Naive thymus-derived CD4-positive, alpha-beta T cell (primary cell): ENCODE data around the gene CAV2. TPM values are rescaled to one million over a fixed set of nuclear protein-coding genes. Genes with fewer than 3 reads are reported as not detected.
"Not testable (repeated sequence)": the region's sequence is repeated elsewhere in the genome, so short reads cannot be mapped to it uniquely, and the experiment has no call there.

Experiments used
- ATAC-seq: fragments of 150-1000 bp; cut with Tn5 transposase; 2 replicates; pipeline ENCODE4 v1.10.0; 2021; ENCODE audit warnings: mild to moderate bottlenecking, moderate library complexity
- CTCF ChIA-PET: fragments of 350-600 bp; sonication (Branson Sonifier 250); formaldehyde crosslinking; loops from one replicate; lab custom pipeline; 2021; ENCODE audit warnings: antibody characterized with exemption; lab: Charles Lee
- POLR2A ChIA-PET: fragments of 350-600 bp; sonication (Branson Sonifier 250); formaldehyde crosslinking; loops from one replicate; lab custom pipeline; 2021; ENCODE audit warnings: antibody characterized with exemption, inconsistent platforms; lab: Charles Lee
- DNase-seq, 9 donors: peaks; one replicate each; pipeline versions ENCODE4 v3.0.0 to v3.0.0-alpha.2; 2020 to 2022; ENCODE audit warnings: mixed read lengths in 1 of 9
- H3K27ac ChIP-seq: one replicate; pipeline ENCODE4 v1.7.0; 2013; ENCODE audit warnings: mild to moderate bottlenecking, low read depth, low read length, moderate library complexity
- H3K27me3 ChIP-seq, 2 donors: one replicate each; pipeline ENCODE4 v1.7.0; 2013; ENCODE audit warnings: low read length in 2 of 2, mild to moderate bottlenecking in 2 of 2, moderate library complexity in 2 of 2; ENCODE audit not compliant: control insufficient read depth in 2 of 2, insufficient read depth in 2 of 2
- H3K36me3 ChIP-seq, 3 experiments: 1 replicate in 2 of 3; 2 replicates in 1 of 3; pipeline ENCODE4 v1.7.0; 2013; ENCODE audit warnings: low read length in 3 of 3, mild to moderate bottlenecking in 3 of 3, moderate library complexity in 1 of 3; ENCODE audit not compliant: insufficient read depth in 3 of 3, control insufficient read depth in 2 of 3
- H3K4me1 ChIP-seq, 2 donors: one replicate each; pipeline ENCODE4 v1.7.0; 2013; ENCODE audit warnings: low read length in 2 of 2, mild to moderate bottlenecking in 2 of 2, moderate library complexity in 1 of 2; ENCODE audit not compliant: control insufficient read depth in 2 of 2, insufficient read depth in 2 of 2
- H3K4me3 ChIP-seq: 2 replicates; pipeline ENCODE4 v1.7.0; 2013; ENCODE audit warnings: mild to moderate bottlenecking, low read length
- H3K9me3 ChIP-seq, 3 experiments: 1 replicate in 2 of 3; 2 replicates in 1 of 3; pipeline ENCODE4 v1.7.0; 2013; ENCODE audit warnings: low read length in 3 of 3; ENCODE audit not compliant: control insufficient read depth in 2 of 3
- H3K27ac Mint-ChIP-seq, 9 donors: one replicate each; pipeline ENCODE4 v1.8.0; 2020 to 2022; ENCODE audit warnings: mixed read lengths in 9 of 9, mild to moderate bottlenecking in 8 of 9, moderate library complexity in 5 of 9, inconsistent platforms in 2 of 9
- H3K27me3 Mint-ChIP-seq, 5 donors: one replicate each; pipeline ENCODE4 v1.8.0; 2021 to 2022; ENCODE audit warnings: mixed read lengths in 5 of 5, mild to moderate bottlenecking in 1 of 5
- H3K36me3 Mint-ChIP-seq, 5 donors: one replicate each; pipeline ENCODE4 v1.8.0; 2020 to 2022; ENCODE audit warnings: mixed read lengths in 5 of 5, mild to moderate bottlenecking in 3 of 5, inconsistent platforms in 1 of 5
- H3K4me1 Mint-ChIP-seq, 7 donors: one replicate each; pipeline ENCODE4 v1.8.0; 2020 to 2022; ENCODE audit warnings: mixed read lengths in 7 of 7, mild to moderate bottlenecking in 3 of 7, inconsistent platforms in 1 of 7
- H3K4me3 Mint-ChIP-seq, 10 donors: one replicate each; pipeline ENCODE4 v1.8.0; 2020 to 2022; ENCODE audit warnings: mild to moderate bottlenecking in 10 of 10, mixed read lengths in 10 of 10, moderate library complexity in 6 of 10, inconsistent platforms in 2 of 10
- H3K9me3 Mint-ChIP-seq, 11 donors: one replicate each; pipeline ENCODE4 v1.8.0; 2020 to 2022; ENCODE audit warnings: mixed read lengths in 11 of 11, mild to moderate bottlenecking in 4 of 11, inconsistent platforms in 1 of 11, moderate library complexity in 1 of 11
- intact Hi-C, 2 donors: fragments of 100-400 bp; cut with micrococcal nuclease; formaldehyde crosslinking; loops; one replicate each; pipeline ENCODE4 v1.15.1; 2023
- polyA plus RNA-seq, 2 donors: library from polyadenylated mRNA; unstranded; fragments of 300-500 nt; fragmentation: Illumina TruSeq; gene quantifications; one replicate each; pipeline ENCODE4 v1.2.3, GENCODE V29; 2021
- total RNA-seq, 6 experiments: library from RNA in 5 of 6; stranded (reverse) in 5 of 6; gene quantifications; 1 replicate in 5 of 6; 2 replicates in 1 of 6; pipeline ENCODE4 v1.2.3 and lab custom pipeline; 2021 to 2026

The CAV2 gene
- total and polyA plus RNA-seq, 7 experiments from 2014 or later = 0.93 TPM; not detected in 6

DNA sequence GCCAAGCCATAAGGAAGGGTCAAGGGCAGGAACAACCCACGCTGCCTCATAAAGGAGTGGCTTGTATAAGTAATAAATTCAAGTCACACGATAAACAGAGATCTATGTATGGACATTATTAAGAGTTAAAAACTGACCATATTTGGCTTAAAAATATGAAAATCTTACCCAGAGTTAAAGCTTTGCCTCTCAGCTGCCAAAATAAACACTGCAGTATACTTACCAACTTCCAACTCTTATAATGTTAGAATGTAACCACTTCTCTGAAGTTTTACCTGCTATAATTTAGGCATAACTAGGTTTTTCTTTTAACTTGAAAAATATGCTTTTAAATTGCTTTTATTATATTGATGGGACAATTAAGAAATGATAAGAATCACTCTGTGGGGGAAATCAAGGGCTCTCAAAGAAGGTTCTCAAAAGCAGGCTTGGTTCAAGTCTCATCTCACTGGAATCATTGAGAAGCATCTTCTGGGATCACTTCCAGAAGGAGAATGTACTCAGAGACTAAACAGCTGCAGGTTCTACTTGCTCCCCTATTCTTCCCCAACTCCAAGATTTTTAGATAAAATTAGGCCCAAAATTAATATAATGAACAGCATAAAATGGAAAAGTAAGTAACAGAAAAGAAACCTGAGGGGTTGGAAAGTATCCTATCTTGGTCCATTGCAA, 16.1 kb upstream of the CAV2 start:
- Mint-ChIP-seq H3K4me1 (peaks cover 0 to 2% (median 0%) of the 10 kb centered on the region in 7 donors), H3K27ac (no peak overlapping the region), H3K4me3 (no peak overlapping the region), H3K9me3 (peaks cover 0 to 5% (median 0%) of the 10 kb centered on the region in 11 donors), H3K27me3 (peaks cover 6 to 44% (median 29%) of the 10 kb centered on the region in 5 donors), H3K36me3 (peaks cover 0 to 3% (median 0%) of the 10 kb centered on the region in 5 donors)
- intact Hi-C loops = no loop called here
- no peaks in the 10 kb centered on the region for H3K9me3 ChIP-seq
- ATAC-seq (no peak), DNase-seq (no peak)
- no peaks in the 10 kb centered on the region for H3K4me1 ChIP-seq
- CTCF ChIA-PET = no interaction called here
- H3K27ac ChIP-seq = no peak overlapping the region
- H3K27me3 ChIP-seq = no peaks in the 10 kb centered on the region
- H3K36me3 ChIP-seq = no peaks in the 10 kb centered on the region
- H3K4me3 ChIP-seq = no peak overlapping the region
- POLR2A ChIA-PET = no interaction called here

DNA sequence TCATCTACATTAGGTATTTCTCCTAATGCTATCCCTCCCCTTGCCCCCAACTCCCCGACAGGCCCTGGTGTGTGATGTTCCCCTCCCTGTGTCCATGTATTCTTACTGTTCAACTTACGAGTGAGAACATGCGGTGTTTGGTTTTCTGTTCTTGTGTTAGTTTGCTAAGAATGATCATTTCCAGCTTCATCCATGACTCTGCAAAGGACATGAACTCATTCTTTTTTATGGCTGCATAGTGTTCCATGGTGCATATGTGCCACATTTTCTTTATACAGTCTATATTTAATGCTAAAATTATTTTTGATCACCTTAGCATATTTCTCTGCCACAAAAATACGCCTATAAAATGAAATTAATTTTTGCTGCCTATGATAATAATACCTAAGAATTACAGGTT, 15.1 kb upstream of the CAV2 start:
- H3K4me1 ChIP-seq, POLR2A ChIA-PET, H3K36me3 ChIP-seq, DNase-seq, H3K4me3 Mint-ChIP-seq, CTCF ChIA-PET, H3K9me3 Mint-ChIP-seq, H3K4me1 Mint-ChIP-seq, H3K27me3 ChIP-seq, H3K9me3 ChIP-seq, H3K27ac Mint-ChIP-seq, H3K27ac ChIP-seq, H3K36me3 Mint-ChIP-seq, ATAC-seq, H3K4me3 ChIP-seq, intact Hi-C loops: not testable (repeated sequence)
- peaks cover 6 to 44% (median 29%) of the 10 kb centered on the region in 5 donors for H3K27me3 Mint-ChIP-seq

DNA sequence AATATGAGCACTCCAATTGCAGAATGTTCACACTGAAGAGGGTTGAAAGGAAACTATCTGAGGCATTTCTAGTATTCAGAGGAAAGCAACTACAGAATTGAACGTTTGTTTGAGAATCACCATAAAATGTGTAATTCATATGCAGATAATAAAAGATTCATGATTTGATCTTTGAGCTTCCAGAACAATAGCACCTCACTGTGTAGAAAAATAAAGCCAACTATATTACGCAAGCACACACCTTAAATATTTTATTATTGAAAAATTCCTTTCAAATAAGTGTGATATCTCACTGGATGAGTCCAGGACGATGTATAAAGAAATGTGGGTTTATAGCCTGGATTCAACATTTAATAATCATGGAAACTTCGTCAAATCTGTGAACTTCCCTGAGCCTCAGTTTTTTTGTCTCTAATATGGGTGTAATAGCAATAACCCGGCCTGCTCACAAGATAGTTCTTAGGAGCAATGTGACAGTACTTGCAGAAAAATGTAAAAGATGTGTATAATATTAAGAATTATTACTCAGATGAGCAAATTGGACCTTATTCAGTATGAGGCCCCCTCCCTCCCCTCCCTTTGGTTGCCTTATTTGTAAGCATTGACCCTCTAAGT, 11.5 kb upstream of the CAV2 start:
- Histone ChIP-seq H3K27ac (no peak overlapping the region), H3K9me3 (no peaks in the 10 kb centered on the region), H3K36me3 (no peaks in the 10 kb centered on the region), H3K27me3 (no peaks in the 10 kb centered on the region), H3K4me1 (no peaks in the 10 kb centered on the region), H3K4me3 (no peak overlapping the region)
- intact Hi-C loops = no loop called here
- DNase-seq (no peak), ATAC-seq (no peak)
- Mint-ChIP-seq H3K4me3 (no peak overlapping the region), H3K27me3 (peaks cover 20 to 52% (median 40%) of the 10 kb centered on the region in 5 donors), H3K27ac (no peak overlapping the region), H3K36me3 (no peaks in the 10 kb centered on the region), H3K4me1 (no peaks in the 10 kb centered on the region), H3K9me3 (peaks cover 0 to 2% (median 0%) of the 10 kb centered on the region in 11 donors)
- ChIA-PET POLR2A (no interaction called here), CTCF (no interaction called here)

DNA sequence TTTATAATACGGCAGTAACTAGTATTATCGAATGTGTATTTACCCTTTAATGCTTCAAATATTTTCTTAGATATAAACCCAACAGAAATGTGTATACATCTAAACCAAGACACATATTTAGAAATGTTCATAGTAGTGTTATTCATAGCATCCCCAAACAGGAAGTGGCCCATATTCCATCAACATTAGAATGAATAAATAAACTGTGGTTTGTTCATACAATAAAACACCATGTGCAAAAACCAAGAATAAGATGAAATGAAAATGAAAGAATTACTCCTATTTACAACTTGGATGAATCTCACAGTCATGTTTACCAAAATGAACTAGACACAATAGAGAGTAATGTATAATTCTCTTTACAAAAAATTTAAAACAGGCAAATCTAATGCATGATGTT, 9.2 kb upstream of the CAV2 start:
- Mint-ChIP-seq H3K4me1 (no peaks in the 10 kb centered on the region), H3K36me3 (no peaks in the 10 kb centered on the region), H3K4me3 (no peak overlapping the region), H3K27ac (no peak overlapping the region), H3K9me3 (peaks cover 0 to 2% (median 0%) of the 10 kb centered on the region in 11 donors), H3K27me3 (peaks cover 23 to 47% (median 35%) of the 10 kb centered on the region in 5 donors)
- ATAC-seq = no peak
- no peaks in the 10 kb centered on the region for H3K4me1 ChIP-seq
- no peak for DNase-seq
- H3K27ac ChIP-seq = no peak overlapping the region
- no peak overlapping the region for H3K4me3 ChIP-seq
- POLR2A ChIA-PET = no interaction called here
- CTCF ChIA-PET = no interaction called here
- no peaks in the 10 kb centered on the region for H3K27me3 ChIP-seq
- no peaks in the 10 kb centered on the region for H3K9me3 ChIP-seq
- no peaks in the 10 kb centered on the region for H3K36me3 ChIP-seq
- intact Hi-C loops = no loop called here

DNA sequence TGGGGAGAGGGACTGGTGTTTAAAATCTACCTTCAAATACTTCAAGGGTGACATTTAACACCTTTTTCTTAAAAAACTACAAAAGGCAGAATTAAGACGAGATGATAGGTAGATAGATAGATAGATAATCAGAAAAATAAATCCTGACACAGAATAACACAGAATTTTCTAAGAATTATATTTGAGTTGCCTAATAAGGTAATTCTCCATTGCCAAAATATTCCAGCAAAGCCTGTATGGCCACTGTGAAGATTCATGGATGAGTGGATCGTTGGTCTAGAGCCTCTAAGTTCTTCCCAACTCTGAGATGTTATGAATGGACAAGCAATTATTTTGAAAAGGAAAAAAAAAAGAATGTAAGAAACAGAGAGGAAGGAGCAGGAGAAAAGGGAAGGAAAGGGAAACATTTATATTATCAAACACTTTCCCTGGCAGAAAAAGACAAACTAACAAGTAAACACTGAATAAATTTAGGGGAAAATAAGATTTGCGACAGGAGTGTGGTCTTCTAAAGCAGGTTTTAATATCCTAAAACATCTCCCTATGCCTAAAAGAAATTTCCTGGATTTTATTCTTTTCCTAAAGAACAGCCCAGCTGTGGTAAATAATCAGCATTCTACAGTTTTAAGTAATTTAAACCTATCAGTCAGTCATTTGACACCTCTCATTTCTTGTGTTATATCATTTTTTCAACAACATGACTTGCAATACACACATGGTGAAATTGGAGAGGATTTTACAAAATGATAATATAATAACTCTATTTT, 7.5 kb upstream of the CAV2 start:
- no peak for ATAC-seq

DNA sequence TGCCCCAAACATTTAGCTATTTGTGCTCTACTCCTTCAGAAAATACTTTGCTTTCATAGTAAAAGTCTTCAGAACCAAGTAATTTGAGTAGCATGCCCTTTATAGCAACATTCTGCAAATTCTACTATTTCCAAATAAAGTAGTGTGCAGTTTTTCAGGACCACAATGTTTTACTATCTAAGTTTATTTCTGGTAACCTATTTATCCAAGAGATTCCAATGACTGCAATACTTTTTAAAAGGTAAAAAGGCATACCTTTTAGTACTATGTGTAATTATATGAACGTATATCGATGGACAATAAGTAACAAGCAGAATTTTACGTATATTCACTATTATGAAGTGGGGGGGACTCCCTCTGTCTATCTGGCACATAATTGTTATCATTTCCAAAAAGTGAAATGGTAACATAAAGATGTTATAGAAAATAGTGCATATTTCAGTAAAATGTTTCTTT, 6.9 kb upstream of the CAV2 start:
- H3K27me3 Mint-ChIP-seq = peaks cover 37 to 48% (median 42%) of the 10 kb centered on the region in 5 donors
- no peak overlapping the region for H3K27ac Mint-ChIP-seq
- Histone ChIP-seq H3K36me3 (no peaks in the 10 kb centered on the region), H3K27ac (no peak overlapping the region), H3K9me3 (no peaks in the 10 kb centered on the region), H3K4me3 (no peak overlapping the region), H3K27me3 (no peaks in the 10 kb centered on the region), H3K4me1 (no peaks in the 10 kb centered on the region)
- ChIA-PET POLR2A (no interaction called here), CTCF (no interaction called here)
- H3K36me3 Mint-ChIP-seq = peaks cover 0 to 2% (median 0%) of the 10 kb centered on the region in 5 donors
- ATAC-seq (no peak), DNase-seq (no peak)
- intact Hi-C loops = no loop called here
- no peaks in the 10 kb centered on the region for H3K4me1 Mint-ChIP-seq
- H3K4me3 Mint-ChIP-seq = no peak overlapping the region
- peaks cover 0 to 4% (median 0%) of the 10 kb centered on the region in 11 donors for H3K9me3 Mint-ChIP-seq

More for the DNA sequence above, 7.5 kb upstream of the CAV2 start:
- Mint-ChIP-seq H3K4me3 (no peak overlapping the region), H3K4me1 (no peaks in the 10 kb centered on the region), H3K9me3 (peaks cover 0 to 4% (median 0%) of the 10 kb centered on the region in 11 donors), H3K27me3 (peaks cover 33 to 47% (median 38%) of the 10 kb centered on the region in 5 donors), H3K27ac (no peak overlapping the region), H3K36me3 (peaks cover 0 to 2% (median 0%) of the 10 kb centered on the region in 5 donors)
- Histone ChIP-seq H3K4me1 (no peaks in the 10 kb centered on the region), H3K4me3 (no peak overlapping the region), H3K9me3 (no peaks in the 10 kb centered on the region), H3K27ac (no peak overlapping the region), H3K27me3 (no peaks in the 10 kb centered on the region), H3K36me3 (no peaks in the 10 kb centered on the region)
- ChIA-PET POLR2A (no interaction called here), CTCF (no interaction called here)
- DNase-seq = no peak
- intact Hi-C loops = no loop called here
